ENCODE measurements around the gene FHOD3. TPM values are rescaled to one million over a fixed set of nuclear protein-coding genes. Genes with fewer than 3 reads are reported as not detected.

Gene FHOD3
- total RNA-seq, 4 donors from 2014 or later, result 24.1 to 51.4 (median 33.8) TPM

DNA sequence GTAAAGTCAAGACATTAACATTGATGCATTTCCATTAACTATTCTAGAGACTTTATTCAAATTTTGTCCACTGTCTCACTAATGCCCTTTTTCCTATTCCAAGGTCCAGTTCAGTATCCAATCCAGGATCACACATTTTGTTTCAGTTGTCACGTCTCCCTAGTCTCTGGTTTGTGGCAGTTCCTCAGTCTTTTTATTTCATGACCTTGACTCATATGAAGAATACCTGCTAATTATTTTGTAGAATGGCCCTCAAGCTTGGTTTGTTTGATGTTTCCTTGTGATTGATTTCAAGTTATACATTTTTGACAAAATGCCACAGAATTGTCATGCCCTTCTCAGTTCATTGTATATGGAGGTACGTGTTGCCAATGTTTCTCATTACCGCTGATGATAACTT, 145.2 kb downstream of the FHOD3 start:
- Histone ChIP-seq H3K4me3 (no peak overlapping the region), H3K27ac (replicated peaks in 1 of 4) (peak overlapping the region in 1 of 4 donors; percentile 73), H3K4me1 (peaks cover 37 to 57% (median 48%) of the 10 kb centered on the region in 4 donors), H3K36me3 (no peaks in the 10 kb centered on the region), H3K9me3 (no peaks in the 10 kb centered on the region), H3K27me3 (no peaks in the 10 kb centered on the region)
- intact Hi-C loops (cut with DNase I), result no loop called here
- 86% methylated on average over 3 of the region's 3 CpGs for WGBS
- DNase-seq (ENCODE audit: extremely low spot score), result no peak
- TF ChIP-seq CTCF (IDR thresholded peaks at IDR 0.05) (no peak), POLR2A (IDR thresholded peaks at IDR 0.05; ENCODE audit: low read depth) (no peak), POLR2AphosphoS5 (IDR thresholded peaks at IDR 0.05) (no peak), EP300 (IDR thresholded peaks at IDR 0.05) (no peak)

- intact Hi-C loops (cut with DNase I), result no loop called here
Observed at GRCh38 chr18:36446059-36446458, 148.5 kb downstream of the FHOD3 start.

GRCh38 chr18:36448384-36449290, 151.1 kb downstream of the FHOD3 start:
- no peaks in the 10 kb centered on the region for H3K9me3 ChIP-seq
- H3K4me1 ChIP-seq, result peaks cover 13 to 22% (median 18%) of the 10 kb centered on the region in 4 donors
- H3K27me3 ChIP-seq, result no peaks in the 10 kb centered on the region
- no peak overlapping the region for H3K4me3 ChIP-seq
- no peak overlapping the region for H3K27ac ChIP-seq (replicated peaks in 1 of 4)
- TF ChIP-seq EP300 (IDR thresholded peaks at IDR 0.05) (no peak), POLR2A (IDR thresholded peaks at IDR 0.05; ENCODE audit: low read depth) (no peak), CTCF (IDR thresholded peaks at IDR 0.05) (no peak), POLR2AphosphoS5 (IDR thresholded peaks at IDR 0.05) (no peak)
- 89% methylated on average over 3 of the region's 3 CpGs for WGBS
- no peaks in the 10 kb centered on the region for H3K36me3 ChIP-seq
- intact Hi-C loops (cut with DNase I), result no loop called here
- peak; percentile 85 for DNase-seq (ENCODE audit: extremely low spot score)

More at GRCh38 chr18:36446059-36446458, 148.5 kb downstream of the FHOD3 start:
- Histone ChIP-seq H3K27ac (replicated peaks in 1 of 4) (peak overlapping the region in 1 of 4 donors; percentile 42), H3K9me3 (no peaks in the 10 kb centered on the region), H3K36me3 (no peaks in the 10 kb centered on the region), H3K4me3 (no peak overlapping the region), H3K4me1 (peaks cover 23 to 40% (median 35%) of the 10 kb centered on the region in 4 donors), H3K27me3 (no peaks in the 10 kb centered on the region)
- TF ChIP-seq CTCF (IDR thresholded peaks at IDR 0.05) (no peak), POLR2A (IDR thresholded peaks at IDR 0.05; ENCODE audit: low read depth) (no peak), POLR2AphosphoS5 (IDR thresholded peaks at IDR 0.05) (no peak), EP300 (IDR thresholded peaks at IDR 0.05) (no peak)
- 74% methylated on average over 11 of the region's 11 CpGs for WGBS
- no peak for DNase-seq (ENCODE audit: extremely low spot score)

DNA sequence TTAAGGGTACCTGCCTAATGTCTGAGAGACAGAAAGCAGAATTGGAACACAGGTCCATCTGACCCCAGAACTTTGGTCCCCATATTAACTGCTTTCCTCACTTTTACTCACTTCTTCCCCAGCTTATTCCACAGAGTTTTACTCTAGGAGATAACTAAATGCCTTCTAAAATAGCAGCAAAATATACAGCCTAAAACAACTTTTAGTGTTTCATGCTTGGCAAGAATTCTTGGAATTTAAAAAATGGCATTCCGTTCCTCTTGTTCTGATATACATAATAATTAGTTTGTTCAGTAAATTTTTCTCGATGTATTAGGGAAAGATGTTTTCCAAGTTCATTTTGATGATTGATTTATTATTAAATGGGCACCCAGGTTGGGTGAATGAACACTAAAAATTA, 151.9 kb downstream of the FHOD3 start:
- 46% methylated on average over 2 of the region's 2 CpGs for WGBS
- Histone ChIP-seq H3K4me3 (no peak overlapping the region), H3K36me3 (no peaks in the 10 kb centered on the region), H3K9me3 (no peaks in the 10 kb centered on the region), H3K4me1 (peaks cover 13 to 22% (median 18%) of the 10 kb centered on the region in 4 donors), H3K27ac (replicated peaks in 1 of 4) (no peak overlapping the region), H3K27me3 (no peaks in the 10 kb centered on the region)
- TF ChIP-seq EP300 (IDR thresholded peaks at IDR 0.05), result no peak
- TF ChIP-seq CTCF (IDR thresholded peaks at IDR 0.05), result no peak
- no peak for TF ChIP-seq POLR2AphosphoS5 (IDR thresholded peaks at IDR 0.05)
- no peak for TF ChIP-seq POLR2A (IDR thresholded peaks at IDR 0.05; ENCODE audit: low read depth)
- DNase-seq (ENCODE audit: extremely low spot score), result no peak
- intact Hi-C loops (cut with DNase I), result no loop called here

Measured in esophagus muscularis mucosa (tissue), 4 donors.